GM19372 (cell line): ENCODE measurements around the gene PCNX2.

Experiments used
- ATAC-seq: cut with Tn5 transposase; IDR thresholded peaks from one replicate; pipeline ENCODE4 v1.9.1; 2021; ENCODE audit warnings: mild to moderate bottlenecking, low read depth, moderate library complexity; ENCODE audit not compliant: unreplicated experiment

The PCNX2 gene

GRCh38 chr1:233078396-233078795 is 217.1 kb downstream of the PCNX2 start:
- no peak for ATAC-seq

DNA sequence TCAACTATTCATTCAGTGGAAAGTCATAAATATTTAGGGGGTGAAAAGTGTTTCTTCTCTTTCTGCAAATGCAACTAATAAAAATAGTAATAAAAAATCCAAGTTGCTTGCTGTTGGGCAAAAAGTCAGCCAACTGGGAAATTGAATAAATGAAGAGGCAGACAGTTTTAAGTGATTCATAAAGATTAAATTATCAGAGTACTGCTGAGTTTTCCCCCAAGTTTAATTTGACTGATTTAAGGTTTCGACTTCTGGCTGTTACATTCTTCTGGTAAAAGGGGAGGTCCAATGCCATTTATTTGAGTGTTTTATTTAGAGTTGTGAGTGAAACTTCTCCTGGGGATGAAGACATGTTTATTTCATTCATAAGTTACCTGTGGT is 219.6 kb downstream of the PCNX2 start:
- ATAC-seq, result no peak

GRCh38 chr1:233066087-233066486 is 229.4 kb downstream of the PCNX2 start:
- no peak for ATAC-seq

GRCh38 chr1:233065685-233066084 is 229.8 kb downstream of the PCNX2 start:
- ATAC-seq, result no peak

- ATAC-seq, result no peak
Measured at GRCh38 chr1:233064988-233065387, 230.5 kb downstream of the PCNX2 start.

DNA sequence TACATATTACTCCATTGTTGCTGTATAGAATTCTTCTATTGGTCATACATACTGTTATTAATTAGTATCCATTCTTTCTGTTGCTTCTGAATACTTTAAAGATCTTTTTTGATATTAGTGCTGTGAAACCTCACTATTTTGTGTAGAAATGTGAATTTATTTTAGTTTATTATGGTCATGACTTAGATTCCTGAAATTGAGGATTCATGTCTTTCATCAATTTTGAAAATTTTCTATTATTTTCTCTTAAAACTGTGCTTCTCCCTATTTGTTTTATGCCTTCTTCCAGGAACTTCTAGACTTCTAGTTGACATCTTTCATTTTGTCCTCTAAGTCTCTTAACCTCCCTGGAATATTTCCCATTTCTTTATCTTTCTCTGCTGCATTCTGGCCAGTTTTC is 232.1 kb downstream of the PCNX2 start:
- no peak for ATAC-seq

DNA sequence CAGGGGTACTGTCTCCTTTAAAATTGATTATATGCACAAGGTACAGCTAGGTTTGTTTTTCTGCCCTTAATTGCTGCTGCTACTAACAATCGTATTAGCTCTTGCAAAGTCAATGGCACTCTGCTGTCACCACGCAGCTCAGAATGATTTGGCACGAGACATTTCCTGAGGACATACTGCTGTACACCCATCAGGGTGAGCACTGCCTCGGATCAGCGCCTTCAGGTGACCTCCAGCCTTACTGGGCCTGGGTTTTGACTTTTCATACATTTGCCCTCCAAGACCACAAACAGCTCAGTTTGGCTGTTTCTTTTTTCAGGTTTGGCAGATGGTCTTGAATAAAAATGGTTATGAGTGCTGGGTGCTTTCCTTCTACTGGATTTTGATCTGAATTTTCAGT is 234.3 kb downstream of the PCNX2 start:
- ATAC-seq, result no peak

DNA sequence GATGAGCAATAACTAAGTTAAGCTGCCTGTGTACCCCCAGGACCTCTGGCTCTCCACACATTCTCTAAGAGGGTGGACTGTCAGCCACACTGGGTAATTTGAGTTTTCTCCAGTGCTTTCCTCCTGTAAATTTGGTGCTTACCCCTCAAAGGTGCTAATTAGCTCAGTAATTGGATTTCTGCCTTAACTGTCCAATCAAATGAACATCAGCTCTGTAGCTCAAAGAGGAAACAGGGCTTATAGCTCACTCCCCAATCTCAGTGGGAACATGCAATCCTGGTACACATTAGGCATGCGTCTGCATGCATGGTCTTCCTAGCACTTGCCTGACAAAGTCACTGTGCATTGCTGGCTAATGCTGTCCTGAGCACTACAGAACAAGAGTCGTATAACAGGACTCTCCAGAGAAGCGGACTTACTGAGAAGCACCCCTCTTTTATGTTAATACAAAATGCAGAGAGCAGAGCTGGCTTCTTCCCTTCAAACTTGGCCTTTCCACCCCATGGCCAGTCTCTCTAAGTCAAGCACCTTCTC is 235.0 kb downstream of the PCNX2 start:
- no peak for ATAC-seq

DNA sequence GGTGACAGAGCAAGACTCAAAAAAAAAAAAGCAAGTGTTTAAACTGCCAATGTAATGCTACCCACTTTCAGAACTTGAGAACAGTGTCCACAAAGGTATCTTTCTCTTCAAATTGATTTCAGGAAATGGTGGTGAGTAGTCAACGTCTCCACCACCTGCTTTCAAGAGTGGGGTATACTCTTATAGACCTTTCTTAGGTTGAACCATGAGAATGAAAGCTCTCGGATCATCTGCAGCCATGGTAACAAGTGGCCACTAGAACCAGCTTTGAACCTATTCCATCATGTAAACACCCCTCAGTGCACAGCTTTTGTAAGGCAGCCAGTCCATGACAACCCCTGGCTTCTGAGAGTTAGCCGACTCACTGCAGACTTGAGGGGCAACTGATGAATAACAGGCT is 237.7 kb downstream of the PCNX2 start:
- no peak for ATAC-seq

DNA sequence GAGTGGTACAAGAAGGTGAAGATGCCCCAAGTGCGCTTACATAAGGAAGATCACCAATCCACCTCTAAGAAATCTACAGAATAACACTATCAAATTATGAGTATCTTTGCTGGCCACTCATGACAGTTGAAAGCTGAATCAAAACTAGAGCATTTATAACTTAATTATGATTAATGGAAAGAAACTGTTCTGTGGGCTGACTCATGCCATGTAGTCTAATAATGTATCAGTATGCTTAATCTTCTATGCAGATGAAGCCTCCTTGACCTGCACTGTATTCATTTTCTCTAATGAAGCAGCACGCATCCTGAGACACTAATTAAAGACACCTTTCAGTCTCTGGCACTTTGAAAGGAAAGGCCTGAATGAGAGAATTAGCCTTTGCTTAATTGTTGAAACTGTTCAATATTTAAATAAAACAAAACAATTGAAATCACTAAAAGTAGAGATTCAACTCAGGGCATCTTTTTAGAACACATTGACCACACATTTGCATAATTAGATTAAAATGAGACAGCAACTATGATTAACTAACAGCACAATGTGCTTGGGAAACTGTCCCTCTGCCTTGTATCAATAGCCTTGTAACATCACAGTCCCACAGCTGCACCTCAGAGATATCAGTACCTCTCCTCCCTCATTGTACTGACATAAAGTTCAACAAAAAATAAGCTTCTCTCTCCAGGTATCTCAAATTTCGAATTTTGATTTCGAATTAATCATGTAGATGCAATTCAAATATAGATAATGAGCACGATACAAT is 239.5 kb downstream of the PCNX2 start:
- ATAC-seq, result no peak

- no peak for ATAC-seq
Measured at GRCh38 chr1:233045588-233045987, 249.9 kb downstream of the PCNX2 start.

DNA sequence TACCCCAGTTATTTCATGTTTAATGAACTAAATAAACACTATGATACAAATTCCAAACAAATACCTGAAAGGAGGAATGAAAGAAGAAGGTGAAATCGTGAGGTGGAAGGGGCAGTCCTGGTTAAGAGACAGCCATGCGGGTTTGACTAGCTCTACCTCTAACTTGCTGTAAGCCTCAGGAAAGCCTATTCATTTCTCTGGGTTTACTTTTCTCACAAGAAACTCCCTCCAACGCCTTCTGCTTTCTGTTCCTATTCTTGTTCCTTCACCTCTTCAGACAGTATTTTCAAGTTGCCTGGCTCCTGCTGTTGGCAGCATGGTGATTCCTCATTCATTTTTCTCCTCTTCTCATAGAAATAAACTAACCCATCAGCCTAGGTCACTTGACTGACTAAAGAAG is 252.7 kb downstream of the PCNX2 start:
- ATAC-seq, result peak; percentile 87

DNA sequence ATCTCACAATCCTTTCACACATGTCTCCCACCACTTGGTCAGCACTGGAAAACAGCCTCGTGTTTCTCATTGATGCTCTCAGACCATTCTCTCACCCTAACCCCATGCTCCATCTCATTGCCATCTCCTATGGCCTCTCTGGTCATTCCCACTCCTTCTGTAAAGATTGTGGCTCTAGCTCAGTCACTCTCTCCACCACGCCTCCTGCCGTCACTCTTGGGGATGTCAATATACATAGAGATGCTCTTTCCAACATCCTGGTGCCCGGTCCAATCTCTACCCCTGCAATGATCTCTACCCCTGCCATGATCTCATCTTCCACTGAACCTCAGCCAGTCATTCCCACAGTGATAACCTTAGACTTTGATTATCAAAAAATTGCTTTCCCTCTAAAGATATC is 255.0 kb downstream of the PCNX2 start:
- ATAC-seq, result no peak

DNA sequence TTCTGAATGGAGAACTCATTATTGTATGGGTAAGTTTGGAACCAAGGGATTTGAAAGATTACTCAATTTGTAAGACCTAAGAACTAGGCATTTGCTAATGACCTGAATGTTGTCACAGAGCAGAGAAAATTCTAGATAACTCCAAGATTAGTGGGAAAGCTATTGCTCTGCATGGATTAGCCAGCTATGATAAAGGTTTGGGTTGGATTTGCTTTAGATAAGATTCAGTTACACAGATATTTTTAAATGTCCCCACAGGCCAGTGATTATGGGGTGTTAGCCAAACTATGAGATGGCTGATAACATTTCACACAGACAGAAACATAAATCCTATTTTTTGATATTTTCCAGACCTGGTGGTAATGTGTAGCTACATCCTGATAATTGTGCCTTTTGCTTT is 256.9 kb downstream of the PCNX2 start:
- no peak for ATAC-seq

- no peak for ATAC-seq
Measured at GRCh38 chr1:233037843-233038242, 257.7 kb downstream of the PCNX2 start.

- no peak for ATAC-seq
Measured at GRCh38 chr1:233034836-233035235, 260.7 kb downstream of the PCNX2 start.

GRCh38 chr1:233033361-233033760 is 262.2 kb downstream of the PCNX2 start:
- no peak for ATAC-seq

DNA sequence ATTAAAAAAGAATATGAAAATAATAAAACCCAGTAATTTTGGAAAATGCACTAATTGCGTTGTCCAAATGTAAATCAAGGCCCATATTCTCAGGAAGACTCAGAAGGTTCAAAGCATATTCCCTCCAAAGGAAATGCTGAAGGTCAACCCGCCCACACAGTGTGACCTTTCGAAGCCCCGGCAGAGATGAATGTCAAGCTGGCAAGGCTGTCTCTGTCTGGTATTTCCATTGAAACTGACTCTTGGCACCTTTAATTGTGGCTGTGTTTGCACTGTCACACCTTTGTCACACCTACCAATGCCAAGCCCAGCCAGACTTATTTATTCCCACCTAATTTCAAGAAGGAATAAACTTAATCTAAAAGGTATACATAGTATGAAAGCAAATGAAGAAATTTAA is 262.6 kb downstream of the PCNX2 start:
- no peak for ATAC-seq

DNA sequence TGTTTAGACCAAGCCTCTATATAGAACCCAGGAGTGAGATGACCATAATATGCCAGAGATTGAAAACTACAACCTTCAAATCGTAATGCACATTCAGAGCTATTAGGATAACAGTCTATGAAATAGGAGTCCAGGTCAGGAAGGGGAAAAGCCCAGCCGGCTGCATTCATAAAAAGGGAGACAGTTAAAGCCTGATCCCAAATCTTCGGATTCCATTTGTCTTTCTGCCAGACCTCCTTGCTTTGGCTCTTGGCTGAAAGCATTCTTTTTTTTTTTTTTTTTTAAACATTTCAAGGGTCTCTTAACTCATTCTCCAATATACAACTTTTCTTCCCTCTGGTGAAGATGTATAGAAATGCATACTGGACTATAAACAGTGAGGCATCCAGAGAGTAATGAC is 264.0 kb downstream of the PCNX2 start:
- ATAC-seq, result no peak

GRCh38 chr1:233027046-233027445 is 268.5 kb downstream of the PCNX2 start:
- ATAC-seq, result no peak

GRCh38 chr1:233025567-233025966 is 270.0 kb downstream of the PCNX2 start:
- no peak for ATAC-seq

DNA sequence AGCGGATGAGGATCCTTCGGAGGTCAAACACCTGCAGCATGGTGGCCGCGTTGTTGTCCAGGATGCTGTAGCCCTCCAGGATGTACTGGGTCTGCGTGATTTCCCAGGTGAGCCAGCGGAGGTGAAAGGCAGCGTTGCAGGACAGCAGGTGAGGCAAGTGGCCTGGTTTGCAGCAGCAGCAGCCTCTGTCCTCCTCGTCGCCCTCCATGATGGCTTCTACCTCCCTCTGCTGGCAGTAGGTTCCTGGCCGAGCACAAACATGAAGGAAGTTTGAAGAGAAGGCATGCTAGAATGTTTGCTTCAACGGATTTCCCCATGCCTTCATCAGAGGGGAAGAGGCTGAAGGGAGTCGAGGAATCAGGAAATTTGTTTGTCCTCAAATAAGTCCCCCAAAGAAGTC is 270.4 kb downstream of the PCNX2 start:
- ATAC-seq, result no peak

- ATAC-seq, result no peak
Measured at GRCh38 chr1:233024199-233024598, 271.3 kb downstream of the PCNX2 start.
